GM19372 (cell line): ENCODE results near the gene OGN.

Source experiments
- ATAC-seq: cut with Tn5 transposase; IDR thresholded peaks from one replicate; pipeline ENCODE4 v1.9.1; 2021; ENCODE audit warnings: mild to moderate bottlenecking, low read depth, moderate library complexity; ENCODE audit not compliant: unreplicated experiment

The OGN gene

DNA sequence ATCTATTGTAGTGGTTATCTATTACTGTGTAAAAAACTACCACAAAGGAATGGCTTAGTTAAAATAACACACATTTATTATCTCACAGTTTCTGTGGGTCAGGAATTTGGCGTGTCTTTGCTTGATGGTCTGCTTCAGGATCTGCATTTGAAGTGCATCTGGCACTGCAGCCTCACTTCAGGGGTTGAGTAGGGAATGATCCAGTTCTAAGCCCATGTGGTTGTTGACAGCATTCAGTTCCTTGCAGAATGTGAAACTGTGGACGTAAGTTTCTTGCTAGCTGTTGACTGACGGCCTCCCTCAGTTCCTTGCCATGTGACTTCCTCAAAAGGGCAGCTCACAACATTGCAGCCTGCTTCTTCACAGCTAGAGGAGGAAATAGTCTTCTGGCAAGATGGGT is 2.1 kb upstream of the OGN start:
- ATAC-seq: no peak

DNA sequence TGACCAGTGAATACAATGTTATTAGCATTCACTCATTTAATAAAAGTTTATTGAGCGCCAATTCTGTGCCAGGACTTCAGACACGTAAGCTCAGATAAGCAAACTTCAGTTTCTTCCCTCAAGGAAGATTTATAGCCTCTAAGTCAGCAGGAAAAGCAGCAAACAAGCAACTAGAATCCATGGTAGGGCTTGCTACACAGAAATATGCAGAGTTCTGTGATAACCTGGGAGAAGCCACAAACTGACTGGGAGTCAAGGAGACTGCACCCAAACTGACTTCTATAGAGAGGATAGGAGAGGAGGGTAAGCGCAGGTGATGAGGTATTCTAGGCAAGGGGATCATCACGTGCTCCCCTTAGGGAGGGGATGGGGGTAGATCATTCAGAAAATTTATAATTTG is 1.4 kb upstream of the OGN start:
- ATAC-seq: no peak

DNA sequence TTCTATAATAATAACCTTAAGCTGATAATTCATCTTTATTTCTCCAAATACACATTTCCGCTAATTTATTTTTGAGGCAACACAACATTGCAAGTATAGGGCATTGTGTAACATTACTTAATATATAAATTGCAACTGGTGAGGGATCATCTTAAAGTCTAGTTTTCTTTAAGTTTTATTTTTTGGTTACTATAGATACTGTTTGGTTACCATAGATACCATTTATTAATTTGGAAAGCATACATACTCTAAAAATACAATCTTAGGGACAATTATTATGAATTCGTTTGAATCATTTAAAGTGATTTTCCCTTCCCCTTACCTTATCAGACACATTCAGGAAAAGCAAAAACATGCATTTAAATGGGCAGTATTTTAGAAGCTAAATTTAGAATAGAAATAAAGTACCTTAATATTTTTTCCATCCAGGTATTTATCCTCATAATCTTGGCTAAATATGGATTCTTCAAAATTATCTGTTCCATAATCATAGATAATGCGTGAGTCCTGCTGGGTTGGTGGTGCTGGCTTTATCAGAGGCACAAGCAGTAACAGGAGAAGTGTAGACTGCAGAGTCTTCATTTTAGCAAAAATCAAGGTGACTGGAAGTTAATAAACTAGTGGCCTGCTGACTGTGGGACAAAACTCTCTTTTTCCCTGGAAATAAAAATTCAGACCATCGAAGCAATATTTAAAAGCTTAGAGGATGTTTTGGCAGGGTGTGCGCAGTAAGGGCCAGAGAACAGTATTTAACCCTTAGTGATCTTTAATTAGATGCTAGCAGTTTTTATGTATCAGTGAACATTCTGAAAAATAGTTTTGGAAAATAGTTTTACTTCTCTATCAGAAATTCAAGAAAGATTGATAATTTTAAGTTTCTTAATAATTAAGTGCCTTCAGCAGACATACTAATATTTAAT is 1.3 kb downstream of the OGN start:
- no peak for ATAC-seq

DNA sequence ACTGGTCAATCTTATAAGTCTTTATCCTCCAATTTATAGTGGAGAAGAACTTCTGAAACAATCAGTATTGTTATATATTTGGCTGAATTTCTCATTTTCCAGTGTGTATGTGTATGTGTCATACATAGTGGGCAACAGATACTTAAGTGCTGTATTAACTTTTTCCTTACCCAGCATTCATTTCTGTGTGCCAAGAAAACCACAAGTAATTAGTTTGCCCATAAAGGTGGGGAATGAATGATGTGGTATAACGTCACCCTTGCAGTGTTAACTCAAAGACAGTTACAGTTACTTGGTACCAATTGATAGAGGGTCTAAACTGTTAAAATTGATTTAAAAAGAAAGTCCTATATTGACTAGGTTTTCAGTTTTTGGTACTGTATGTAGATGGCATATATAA is 2.0 kb downstream of the OGN start:
- no peak for ATAC-seq

DNA sequence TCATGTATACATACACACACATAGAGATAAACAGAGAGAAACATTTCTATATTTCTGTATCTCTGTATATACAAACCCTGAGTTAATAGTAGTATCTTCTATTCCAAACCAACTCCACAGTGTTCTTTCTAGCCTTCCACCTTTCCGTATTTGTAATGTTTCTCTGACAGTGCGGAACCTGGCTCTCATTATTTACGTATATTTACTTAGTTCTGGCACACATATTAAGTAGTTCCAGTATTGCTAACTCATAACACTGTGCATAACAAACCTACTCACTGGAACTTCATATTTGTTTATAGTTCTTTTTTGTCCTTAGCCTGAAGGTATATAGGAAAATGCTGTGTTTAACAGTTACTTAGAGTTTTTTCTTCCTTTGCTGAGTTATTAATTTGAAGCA is 6.5 kb downstream of the OGN start:
- no peak for ATAC-seq

DNA sequence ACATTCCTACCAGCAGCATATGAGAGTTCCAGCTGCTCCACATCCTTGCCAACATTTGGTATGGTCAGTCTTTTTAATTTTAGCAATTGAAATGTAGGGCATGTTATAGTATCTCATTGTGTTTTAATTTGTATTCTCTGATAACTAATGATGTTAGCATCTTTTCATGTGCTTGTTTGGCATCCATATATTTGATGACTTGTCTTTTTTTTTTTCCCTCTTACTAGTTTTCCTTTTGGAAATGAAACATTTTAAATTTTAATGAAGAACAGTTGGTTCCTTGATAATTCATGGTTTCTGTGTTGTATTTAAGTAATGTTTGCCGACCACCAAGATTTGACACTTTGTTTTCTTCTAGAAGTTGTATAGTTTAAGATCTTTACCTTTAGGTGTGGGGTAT is 8.8 kb downstream of the OGN start:
- ATAC-seq: no peak

DNA sequence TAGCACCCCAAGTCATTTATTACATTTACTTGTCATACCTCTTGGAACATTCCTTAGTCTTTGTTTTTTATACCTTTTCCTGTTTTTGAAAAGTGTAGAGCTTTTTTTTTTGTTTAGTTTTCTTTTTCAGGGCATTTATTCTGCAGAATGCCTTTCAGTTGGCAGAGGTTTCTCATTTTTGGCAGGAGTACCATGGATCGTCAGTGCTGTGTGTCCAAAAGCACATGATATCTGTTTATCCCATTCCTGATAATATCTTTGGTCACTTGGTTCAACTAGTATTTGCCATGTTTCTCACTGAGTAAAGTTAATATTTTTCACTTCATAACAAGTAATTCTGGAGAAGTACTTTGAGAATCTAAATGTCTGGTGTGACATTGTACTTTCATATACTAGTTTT is 10.7 kb downstream of the OGN start:
- no peak for ATAC-seq

DNA sequence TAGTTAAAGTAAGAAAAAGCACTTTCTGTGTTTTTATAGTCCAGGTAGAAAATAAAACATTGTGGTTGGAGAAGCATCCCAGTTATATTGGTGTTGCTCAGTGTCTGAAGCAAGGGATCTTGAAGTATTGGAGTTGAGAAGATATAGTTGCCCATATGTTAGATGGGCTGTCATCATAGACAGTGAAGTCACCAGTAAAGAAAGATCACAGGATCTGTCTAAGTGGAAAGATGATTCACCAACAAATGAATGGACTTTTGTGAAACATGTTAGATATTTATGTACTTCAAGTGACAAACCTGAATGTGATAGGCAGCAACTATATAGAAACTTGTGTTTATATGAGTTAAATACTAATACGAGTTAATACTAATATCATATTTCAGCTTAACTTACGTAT is 11.7 kb downstream of the OGN start:
- no peak for ATAC-seq

DNA sequence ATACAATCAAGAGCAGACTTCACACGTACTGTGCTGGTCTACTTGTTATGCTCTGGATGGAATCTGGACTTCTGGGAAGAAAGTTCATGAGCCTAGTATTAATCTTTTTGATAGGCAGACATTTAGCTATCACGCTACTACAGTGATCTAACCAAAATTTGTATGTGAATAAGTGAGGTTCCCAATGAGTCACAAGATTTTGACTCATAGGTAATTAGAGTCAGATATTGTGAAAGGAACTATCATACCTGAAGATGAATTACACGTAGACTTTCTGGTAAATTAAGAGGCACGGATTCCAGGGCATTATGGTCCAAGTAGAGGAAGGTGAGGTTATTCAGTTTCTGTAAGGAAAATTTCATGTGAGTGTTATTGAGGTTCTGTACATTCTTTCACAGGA is 18.4 kb downstream of the OGN start:
- ATAC-seq: no peak

DNA sequence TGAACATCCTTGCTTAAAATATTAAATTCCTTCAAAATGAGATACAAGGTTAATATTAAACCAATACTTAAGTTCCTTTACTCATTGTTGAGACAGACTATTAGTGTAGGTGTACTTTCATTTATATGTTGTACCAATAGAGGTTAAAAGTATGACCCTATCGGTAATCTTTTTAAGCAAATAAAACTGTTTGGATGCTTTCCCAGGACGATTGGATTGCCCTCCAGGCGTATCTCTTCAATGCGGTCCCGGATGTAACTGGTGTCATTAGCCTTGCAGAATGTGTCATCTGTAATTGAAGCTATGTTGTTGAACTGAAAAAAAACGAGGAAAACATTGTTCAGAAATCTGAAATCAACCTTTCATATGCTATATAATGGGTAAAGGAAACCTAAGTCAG is 18.9 kb downstream of the OGN start:
- no peak for ATAC-seq

DNA sequence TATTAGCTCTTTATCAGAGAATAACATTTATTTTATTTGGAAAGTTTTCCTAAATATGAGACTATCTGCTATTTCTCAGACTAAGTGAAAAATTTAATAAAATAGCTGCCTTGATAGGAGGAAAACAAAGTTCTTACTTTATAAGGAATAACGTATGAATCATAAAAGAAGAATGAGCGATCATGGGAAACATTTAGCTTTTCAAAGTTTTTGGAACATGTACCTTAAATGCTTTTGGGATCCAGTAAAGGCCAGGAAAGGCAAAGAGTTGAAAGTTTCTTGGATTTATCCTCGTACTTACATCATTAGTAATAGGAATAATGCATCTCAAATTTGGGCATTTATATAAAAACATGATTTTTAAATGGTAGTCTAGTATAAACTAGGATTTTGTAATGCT is 19.4 kb downstream of the OGN start:
- no peak for ATAC-seq

DNA sequence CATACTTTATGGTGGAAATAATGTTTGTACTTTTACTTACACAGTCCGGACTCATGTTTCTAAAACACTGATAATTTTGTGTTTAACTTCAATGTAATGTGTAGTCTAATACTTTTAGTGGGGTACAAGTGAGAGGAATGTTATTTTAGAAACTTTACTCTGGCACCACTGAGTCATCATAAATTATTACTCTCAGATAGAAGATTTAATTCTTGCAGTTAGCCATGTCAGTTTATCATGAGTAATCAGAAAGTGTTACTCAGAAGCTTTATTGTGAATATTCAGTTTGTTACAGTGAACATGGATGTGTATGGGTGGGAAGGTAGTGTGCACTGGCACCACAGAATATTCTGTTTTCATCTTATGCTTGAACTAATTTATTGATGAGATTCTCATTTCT is 20.0 kb downstream of the OGN start:
- no peak for ATAC-seq

DNA sequence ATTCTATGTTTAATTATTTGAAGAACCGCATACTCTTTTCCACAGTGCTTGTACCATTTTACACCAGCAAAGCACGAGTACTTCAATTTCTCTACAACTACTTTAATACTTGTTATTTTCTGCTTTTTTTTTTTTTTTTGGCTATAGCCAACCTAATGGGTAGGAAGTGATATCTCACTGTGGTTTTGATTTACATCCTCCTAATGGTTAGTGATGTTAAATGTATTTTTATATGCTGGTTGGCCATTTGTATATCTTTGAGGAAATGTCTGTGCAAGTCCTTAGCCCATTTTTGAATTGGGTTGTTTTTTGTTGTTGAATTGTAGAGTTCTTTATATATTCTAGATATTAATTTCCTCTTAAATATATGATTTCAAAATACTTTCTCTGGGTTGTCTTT is 22.6 kb downstream of the OGN start:
- ATAC-seq: no peak

DNA sequence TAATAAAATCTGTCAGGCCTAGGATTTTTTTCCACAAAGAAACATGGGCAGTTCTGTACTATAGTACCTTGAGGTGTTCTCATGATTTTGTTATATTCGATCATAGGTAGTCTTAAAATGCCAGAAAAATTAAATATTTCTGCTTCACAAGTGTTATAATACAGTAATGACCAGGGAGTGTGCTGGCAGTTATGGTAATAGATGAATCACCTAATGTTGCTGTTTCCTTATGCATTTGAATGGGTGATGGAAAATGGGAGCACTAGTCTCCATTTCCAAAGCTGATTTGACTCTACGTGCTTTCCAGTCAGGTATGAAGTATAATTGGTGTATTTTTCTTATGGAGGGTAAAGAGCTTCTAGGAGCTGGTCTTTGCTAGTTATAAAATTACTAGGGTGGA is 23.8 kb downstream of the OGN start:
- no peak for ATAC-seq

DNA sequence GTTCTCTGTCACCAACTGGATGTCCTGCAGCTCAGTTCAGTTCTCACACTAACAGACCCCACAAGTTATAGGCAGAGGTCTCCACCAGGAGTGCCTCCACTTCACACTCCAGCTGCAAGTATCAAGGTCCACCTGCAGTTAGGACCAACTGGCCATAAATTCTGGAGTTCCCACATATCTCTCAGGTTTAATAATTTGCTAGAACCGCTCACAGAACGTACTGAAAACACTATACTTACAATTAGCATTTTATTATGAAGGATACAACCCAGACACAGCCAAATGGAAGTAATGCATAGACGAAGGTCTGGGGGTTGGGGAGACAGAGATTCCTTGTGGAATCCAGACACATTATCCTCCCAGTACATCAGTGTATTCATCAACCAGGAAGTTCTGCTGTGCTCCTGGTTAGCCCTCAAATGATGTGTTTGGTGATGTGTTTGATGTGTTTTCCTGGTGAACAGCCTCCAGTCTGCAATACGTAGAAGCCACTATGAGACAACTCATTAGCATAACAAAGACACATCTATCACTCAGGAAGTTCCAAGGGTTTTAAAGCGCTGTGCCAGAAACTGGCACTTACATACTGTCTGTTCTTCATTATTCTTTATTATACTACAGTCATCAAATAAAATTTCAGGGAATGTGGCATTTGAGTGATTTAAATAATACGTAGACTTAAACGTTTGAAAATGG is 25.4 kb downstream of the OGN start:
- no peak for ATAC-seq

DNA sequence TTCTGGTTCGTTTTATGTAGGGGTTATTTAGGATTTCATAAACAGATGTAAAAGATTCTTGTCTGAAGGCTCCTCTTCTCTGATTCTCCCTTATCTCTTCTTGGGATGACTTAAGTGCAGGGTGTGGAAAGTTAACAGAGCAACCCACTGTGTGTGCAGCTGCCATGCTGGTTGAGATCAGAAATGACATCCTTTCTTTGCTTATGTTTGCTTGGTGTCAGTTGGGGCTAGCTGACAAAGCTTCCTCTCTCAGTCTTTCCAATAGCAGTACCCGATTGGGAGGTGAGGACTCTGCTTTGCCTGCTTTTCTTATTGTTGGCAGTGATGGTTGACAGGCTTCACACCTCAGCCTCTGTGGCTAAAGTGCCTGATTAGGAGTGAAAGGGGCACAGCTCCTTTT is 26.5 kb downstream of the OGN start:
- ATAC-seq: no peak

DNA sequence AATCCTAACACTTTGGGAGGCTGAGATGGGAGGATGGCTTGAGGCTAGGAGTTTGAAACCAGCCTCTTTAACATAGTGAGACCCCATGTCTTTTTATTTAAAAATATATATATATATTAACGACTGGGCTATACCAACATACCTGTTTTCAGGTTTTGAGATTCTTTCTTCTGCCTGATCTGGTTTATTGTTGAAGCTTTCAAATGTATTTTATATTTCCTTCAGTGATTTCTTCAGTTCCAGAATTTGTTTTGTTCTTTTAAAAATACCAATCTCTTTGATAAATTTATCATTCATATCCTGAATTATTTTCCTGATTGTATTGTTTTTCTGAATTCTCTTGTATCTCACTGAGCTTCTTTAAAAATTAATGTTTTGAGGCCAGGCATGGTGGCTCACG is 31.2 kb downstream of the OGN start:
- ATAC-seq: no peak

DNA sequence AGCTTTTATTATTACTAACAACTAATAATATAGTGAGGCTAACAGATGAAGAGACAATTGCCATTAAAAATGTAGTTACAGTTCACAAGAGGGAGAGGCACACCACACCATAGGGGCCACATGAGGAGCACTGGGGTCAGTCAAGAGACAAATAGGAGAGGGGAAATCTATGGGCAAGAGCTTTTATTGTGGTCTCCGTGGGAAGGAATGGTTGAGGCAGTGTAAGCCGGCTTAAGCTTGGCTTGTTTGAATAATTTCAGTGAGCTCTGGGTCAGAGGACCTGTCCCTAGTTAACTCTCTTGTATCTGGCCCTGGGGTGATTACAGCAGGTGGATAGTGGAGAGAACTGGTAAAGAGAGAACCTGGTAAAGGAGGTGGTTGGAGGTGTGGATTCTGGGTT is 35.3 kb downstream of the OGN start:
- ATAC-seq: no peak

DNA sequence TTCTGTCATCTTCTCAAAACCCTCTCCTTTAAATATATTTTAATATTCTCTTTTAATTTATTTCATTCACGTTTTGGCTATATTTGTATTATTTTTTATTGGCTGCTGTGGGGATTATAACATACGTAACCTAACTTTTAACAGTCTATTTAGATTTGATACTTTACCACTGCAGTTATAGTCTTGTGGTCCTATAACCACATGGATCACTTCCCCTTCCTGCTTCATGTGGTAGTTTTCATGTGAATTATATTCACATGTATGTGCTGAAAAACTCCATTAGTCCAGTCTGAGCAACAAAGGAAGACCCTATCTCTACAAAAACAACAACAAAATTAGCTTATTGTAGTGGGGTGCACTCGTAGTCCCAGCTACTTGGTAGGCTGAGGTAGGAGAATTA is 44.3 kb downstream of the OGN start:
- ATAC-seq: no peak

DNA sequence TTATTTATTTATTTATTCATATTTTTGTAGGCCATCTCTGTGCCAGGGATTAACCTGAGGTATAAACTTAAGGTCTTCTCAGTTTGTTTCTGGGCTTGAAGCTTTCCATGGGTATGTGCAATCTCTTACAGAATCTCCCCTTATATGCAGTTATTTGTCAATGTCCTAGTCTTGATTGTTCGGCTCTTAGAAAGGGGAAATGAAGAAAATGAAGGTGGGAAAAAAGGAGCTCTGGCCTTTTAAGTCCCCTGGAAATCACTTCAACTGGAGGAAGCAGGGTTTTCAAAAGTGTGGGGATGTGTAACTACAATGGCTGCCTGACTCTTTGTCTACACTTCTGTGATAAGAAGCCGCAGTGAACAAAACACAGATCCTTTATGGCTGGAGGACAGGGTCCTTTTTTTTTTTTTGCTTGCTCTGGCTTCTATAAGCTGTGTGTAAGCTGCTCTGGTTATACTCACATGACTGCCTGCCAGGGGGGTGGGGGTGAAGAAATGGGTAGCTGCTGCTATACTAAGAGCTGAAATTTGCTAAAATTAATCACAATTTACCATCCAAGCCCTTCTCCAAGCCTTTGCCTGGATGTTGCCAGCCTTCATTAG is 44.9 kb downstream of the OGN start:
- no peak for ATAC-seq

DNA sequence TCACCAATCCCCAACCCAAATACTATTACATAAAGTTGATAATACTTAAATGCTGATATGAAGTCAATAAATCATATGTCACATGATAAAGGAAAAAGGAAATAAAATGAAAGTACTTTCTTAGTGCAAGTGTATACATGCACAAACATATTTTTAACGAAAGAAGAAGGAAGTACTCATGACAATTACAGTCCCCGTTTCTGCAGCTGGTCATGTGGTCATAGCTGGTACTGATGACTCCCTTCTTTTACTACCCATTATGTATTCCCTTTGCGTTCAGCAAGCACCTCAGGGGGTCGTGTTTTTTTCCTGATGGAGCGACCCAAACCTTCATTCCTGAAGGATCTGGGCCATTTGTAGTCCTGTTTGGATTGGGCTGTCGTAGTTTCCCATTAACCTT is 51.3 kb downstream of the OGN start:
- no peak for ATAC-seq

DNA sequence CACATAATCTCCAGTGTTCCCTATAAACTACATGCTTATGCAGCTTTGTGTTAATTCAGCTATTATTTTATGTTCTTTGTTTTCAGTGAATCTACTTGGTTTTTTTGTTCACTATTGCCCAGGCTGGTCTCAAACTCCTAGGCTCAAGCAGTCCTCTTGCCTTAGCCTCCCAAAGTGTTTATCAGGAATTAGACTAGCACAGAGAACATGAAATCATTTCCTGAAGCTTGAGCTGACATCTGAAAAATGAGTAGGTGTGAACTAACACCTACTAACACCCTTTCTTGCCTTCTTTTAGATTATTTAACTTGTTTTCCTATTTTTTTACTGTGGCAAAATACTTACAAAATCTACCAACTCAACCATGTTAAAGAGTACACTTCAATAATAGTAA is 53.6 kb downstream of the OGN start:
- no peak for ATAC-seq
